Uterus (tissue), 4 donors: ENCODE measurements around the gene PLB1. TPM values are rescaled to one million over a fixed set of nuclear protein-coding genes. Genes with fewer than 3 reads are reported as not detected.

Source experiments
- DNase-seq, 2 donors: peaks; one replicate each; pipeline ENCODE4 v3.0.0-alpha.2; 2019 to 2020
- H3K27ac ChIP-seq, 2 donors: fragments of 200-600 bp; sonication (generic); 1 replicate in 1 of 2; 2 replicates in 1 of 2; pipeline ENCODE4 v1.5.1; 2016 to 2018
- H3K27me3 ChIP-seq, 2 donors: fragments of 200-600 bp; sonication (generic); one replicate each; pipeline ENCODE4 v1.5.1; 2018 to 2019; ENCODE audit warnings: control low read depth in 1 of 2
- H3K36me3 ChIP-seq, 2 donors: fragments of 200-600 bp; sonication (generic); one replicate each; pipeline ENCODE4 v1.5.1; 2019; ENCODE audit warnings: control low read depth in 1 of 2
- H3K4me1 ChIP-seq, 2 donors: fragments of 200-600 bp; sonication (generic); one replicate each; pipeline ENCODE4 v1.5.1; 2018 to 2019; ENCODE audit warnings: control low read depth in 1 of 2
- H3K4me3 ChIP-seq, 2 donors: fragments of 200-600 bp; sonication (generic); 1 replicate in 1 of 2; 2 replicates in 1 of 2; pipeline ENCODE4 v1.5.1; 2018 to 2019; ENCODE audit warnings: mild to moderate bottlenecking in 1 of 2
- H3K9me3 ChIP-seq, 2 donors: fragments of 200-600 bp; sonication (generic); one replicate each; pipeline ENCODE4 v1.5.1; 2019; ENCODE audit warnings: control low read depth in 1 of 2
- POLR2A ChIP-seq, 2 donors: fragments of 450-650 bp; IDR thresholded peaks; one replicate each; pipeline ENCODE4 v1.6.1; 2016; ENCODE audit warnings: antibody characterized with exemption in 2 of 2, mild to moderate bottlenecking in 1 of 2, moderate library complexity in 1 of 2
- intact Hi-C: fragments of 100-400 bp; cut with DNase I; formaldehyde crosslinking; loops from one replicate; pipeline ENCODE4 v1.15.1; 2023; ENCODE audit warnings: low total_unique reads
- total RNA-seq, 4 donors: library from RNA; depleted of rRNA in 3 of 4; stranded (reverse); fragments of >200 nt in 3 of 4; gene quantifications; one replicate each; pipeline versions ENCODE4 v1.1.0 to v1.2.4, GENCODE V29; 2014 to 2023
- TF ChIP-seq, protein P1 (sequence below), 4 experiments: fragments of 200-600 bp in 2 of 4; fragments of 450-650 bp in 2 of 4; sonication (generic) in 2 of 4; IDR thresholded peaks; one replicate each; pipeline ENCODE4 v1.5.1; 2016 to 2019; ENCODE audit warnings: antibody characterized with exemption in 4 of 4, mild to moderate bottlenecking in 2 of 4, moderate library complexity in 1 of 4
- donor health status: DM: yes; HTN: yes; CAD: no.

PLB1 gene
- total RNA-seq, 4 donors from 2014 or later, result 2.9 to 12.4 (median 5.2) TPM

DNA sequence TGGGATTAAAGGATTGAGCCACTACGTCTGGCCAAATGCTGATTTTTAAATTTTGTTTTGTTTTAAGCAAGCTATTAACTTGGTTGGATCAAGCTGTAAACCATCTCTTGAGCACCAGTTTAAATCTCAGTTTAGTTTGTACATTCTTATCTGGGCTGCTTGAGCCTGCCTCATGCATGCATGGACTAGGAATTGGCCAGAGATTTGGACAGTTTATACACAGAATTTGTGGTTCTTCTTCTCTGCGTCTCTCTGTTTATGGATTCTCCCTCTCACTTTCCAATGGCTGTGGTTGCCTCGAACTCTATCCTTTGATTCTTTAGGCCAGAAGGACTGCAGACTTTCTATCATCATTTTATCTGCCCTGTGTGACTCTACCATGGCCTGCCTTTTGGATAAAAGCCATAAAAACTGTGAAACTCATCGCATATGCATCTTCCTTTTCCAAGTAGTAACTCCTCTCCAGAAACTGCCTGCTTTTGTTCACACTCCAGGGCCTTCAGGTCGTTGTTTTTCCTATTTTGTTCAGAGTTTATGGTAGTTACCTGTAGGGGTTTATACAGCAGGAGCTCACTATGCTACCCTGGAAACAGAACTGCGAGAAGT, 32.5 kb upstream of the PLB1 start:
- TF ChIP-seq, protein P1, sequence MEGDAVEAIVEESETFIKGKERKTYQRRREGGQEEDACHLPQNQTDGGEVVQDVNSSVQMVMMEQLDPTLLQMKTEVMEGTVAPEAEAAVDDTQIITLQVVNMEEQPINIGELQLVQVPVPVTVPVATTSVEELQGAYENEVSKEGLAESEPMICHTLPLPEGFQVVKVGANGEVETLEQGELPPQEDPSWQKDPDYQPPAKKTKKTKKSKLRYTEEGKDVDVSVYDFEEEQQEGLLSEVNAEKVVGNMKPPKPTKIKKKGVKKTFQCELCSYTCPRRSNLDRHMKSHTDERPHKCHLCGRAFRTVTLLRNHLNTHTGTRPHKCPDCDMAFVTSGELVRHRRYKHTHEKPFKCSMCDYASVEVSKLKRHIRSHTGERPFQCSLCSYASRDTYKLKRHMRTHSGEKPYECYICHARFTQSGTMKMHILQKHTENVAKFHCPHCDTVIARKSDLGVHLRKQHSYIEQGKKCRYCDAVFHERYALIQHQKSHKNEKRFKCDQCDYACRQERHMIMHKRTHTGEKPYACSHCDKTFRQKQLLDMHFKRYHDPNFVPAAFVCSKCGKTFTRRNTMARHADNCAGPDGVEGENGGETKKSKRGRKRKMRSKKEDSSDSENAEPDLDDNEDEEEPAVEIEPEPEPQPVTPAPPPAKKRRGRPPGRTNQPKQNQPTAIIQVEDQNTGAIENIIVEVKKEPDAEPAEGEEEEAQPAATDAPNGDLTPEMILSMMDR (IDR thresholded peaks at IDR 0.05), result no peak
- no peak for TF ChIP-seq POLR2A (IDR thresholded peaks at IDR 0.05)
- Histone ChIP-seq H3K4me1 (no peaks in the 10 kb centered on the region), H3K27me3 (no peaks in the 10 kb centered on the region), H3K4me3 (no peak overlapping the region), H3K9me3 (no peaks in the 10 kb centered on the region), H3K27ac (no peak overlapping the region), H3K36me3 (no peaks in the 10 kb centered on the region)
- intact Hi-C loops, result no loop called here
- no peak for DNase-seq

DNA sequence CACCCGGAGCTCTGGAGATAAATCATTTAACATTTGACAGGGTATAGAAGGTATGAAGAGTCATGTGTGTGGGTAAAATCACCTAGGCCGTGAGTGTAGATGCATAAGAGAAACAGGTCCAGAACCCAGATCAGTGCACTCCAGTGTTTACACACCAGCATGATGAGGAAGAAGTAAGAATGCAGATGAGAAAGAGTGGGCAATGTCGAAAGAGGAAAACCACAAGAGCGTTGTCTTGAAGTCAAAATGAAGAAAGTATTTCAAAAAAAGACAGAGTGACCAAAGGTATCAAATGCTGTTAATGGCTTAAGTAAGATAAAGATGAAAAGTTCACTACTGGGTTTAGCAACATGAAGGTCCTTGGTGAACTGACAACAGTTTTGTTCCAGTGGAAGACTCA, 32.0 kb upstream of the PLB1 start:
- no peak for TF ChIP-seq POLR2A (IDR thresholded peaks at IDR 0.05)
- TF ChIP-seq, protein P1 (IDR thresholded peaks at IDR 0.05), result no peak
- intact Hi-C loops, result no loop called here
- no peak overlapping the region for H3K4me3 ChIP-seq

DNA sequence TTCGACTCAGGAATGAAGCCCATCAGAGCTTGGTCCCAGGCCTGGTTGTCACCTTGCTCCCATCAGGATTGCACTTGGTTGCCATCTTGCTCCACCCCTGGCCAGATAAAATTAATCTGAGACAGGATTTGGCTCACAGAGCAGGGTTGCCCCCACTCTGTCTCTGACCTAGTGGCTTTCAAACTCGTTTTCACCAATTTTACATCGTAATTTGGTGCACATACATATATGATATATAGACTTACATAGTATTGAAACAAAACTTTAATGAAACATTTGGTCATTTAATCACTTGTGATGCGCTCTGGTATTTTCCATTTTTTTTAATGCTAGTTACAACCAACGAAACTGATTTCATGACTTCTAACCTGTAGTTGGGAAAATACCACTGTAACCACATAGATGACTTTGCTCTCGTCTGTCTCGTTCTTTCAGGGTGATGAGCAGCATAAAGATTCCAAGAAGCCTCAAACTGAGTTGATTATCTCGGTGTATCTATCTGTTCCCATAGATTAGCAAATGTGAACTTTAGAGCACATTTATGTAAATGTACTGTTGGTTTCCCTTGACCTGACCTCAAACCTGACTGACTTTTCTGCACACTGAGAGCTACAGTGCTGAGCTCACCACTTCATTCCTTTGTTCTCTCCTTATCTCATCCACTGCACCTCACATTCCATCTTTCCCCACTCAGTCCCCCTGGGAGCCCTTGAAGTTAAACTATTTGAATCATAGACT, 30.5 kb upstream of the PLB1 start:
- no peak overlapping the region for H3K4me3 ChIP-seq
- H3K4me1 ChIP-seq, result no peaks in the 10 kb centered on the region
- intact Hi-C loops, result no loop called here
- H3K27me3 ChIP-seq, result no peaks in the 10 kb centered on the region
- no peak overlapping the region for H3K27ac ChIP-seq
- H3K36me3 ChIP-seq, result no peaks in the 10 kb centered on the region
- TF ChIP-seq, protein P1 (IDR thresholded peaks at IDR 0.05), result no peak
- no peak for TF ChIP-seq POLR2A (IDR thresholded peaks at IDR 0.05)
- no peak for DNase-seq
- no peaks in the 10 kb centered on the region for H3K9me3 ChIP-seq

More for the DNA sequence above, 32.0 kb upstream of the PLB1 start:
- H3K27ac ChIP-seq, result no peak overlapping the region
- DNase-seq, result no peak
- no peaks in the 10 kb centered on the region for H3K36me3 ChIP-seq
- H3K4me1 ChIP-seq, result no peaks in the 10 kb centered on the region
- H3K9me3 ChIP-seq, result no peaks in the 10 kb centered on the region
- no peaks in the 10 kb centered on the region for H3K27me3 ChIP-seq

DNA sequence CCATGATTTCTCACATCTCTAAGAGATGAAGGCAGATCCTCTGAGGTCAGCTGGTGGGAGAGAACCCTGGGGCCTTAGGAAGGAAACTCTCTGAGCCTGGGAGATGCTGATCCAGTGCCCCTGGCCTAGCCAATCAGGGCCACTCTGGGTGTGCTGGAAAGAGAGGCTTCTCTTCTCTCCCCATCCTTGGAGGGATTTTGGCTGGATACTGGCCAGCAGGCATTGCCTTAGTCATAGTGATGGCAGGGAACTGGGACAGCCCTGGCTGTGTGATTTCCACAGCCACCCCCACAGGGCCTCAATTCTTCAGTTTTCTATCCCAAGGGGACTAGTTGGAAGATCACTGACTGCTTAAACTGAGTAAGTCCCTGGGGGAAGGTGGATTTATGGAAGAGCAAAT, 26.6 kb upstream of the PLB1 start:
- no peak for DNase-seq
- Histone ChIP-seq H3K36me3 (no peaks in the 10 kb centered on the region), H3K27ac (no peak overlapping the region), H3K27me3 (no peaks in the 10 kb centered on the region), H3K4me3 (no peak overlapping the region), H3K4me1 (no peaks in the 10 kb centered on the region), H3K9me3 (no peaks in the 10 kb centered on the region)
- intact Hi-C loops, result no loop called here
- no peak for TF ChIP-seq POLR2A (IDR thresholded peaks at IDR 0.05)
- TF ChIP-seq, protein P1 (IDR thresholded peaks at IDR 0.05), result no peak

DNA sequence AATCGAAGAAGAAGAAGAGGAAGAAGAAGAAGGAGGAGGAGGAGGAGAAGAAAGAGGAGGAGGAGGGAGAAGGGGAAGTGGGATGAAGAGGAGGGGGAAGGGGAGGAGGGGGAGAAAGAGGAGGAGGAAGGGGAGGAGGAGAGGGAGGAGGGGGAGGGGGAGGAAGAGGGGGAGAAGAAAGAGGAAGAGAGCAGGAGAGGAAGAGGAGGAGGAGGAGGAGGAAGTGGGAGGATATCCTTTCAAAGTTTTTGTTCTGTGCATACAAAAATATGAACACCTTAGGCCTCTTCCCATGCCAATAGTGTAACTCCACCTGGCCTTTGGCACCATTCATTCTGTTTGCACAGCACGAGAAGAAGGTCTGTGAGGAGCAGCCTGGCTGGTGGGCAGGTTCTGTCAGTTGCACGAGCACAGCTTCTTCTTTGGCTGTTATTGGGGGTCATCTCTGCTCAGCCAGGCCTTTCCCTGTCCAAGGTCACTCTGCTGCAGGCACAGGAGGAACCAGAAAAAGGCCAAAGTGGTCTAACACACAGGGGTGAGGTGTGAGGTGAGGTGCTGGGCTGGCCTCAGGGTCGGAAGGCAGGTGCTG, 25.8 kb upstream of the PLB1 start:
- Histone ChIP-seq H3K4me3 (no peak overlapping the region), H3K4me1 (no peaks in the 10 kb centered on the region), H3K9me3 (no peaks in the 10 kb centered on the region), H3K36me3 (no peaks in the 10 kb centered on the region), H3K27me3 (no peaks in the 10 kb centered on the region), H3K27ac (no peak overlapping the region)
- intact Hi-C loops, result no loop called here
- TF ChIP-seq, protein P1 (IDR thresholded peaks at IDR 0.05), result no peak
- no peak for TF ChIP-seq POLR2A (IDR thresholded peaks at IDR 0.05)
- DNase-seq, result no peak
